ENCODE measurements around the gene RTTN. TPM values are rescaled to one million over a fixed set of nuclear protein-coding genes. Genes with fewer than 3 reads are reported as not detected.

RTTN gene
- total RNA-seq, 1 donor from 2014 or later: 10.6 TPM

- no peak overlapping the region for H3K27ac ChIP-seq (replicated peaks)
Measured at GRCh38 chr18:69957747-69958146, 247.7 kb downstream of the RTTN start.

GRCh38 chr18:69956665-69957620, 248.5 kb downstream of the RTTN start:
- Histone ChIP-seq H3K4me3 (no peak overlapping the region), H3K9me3 (replicated peaks) (peaks cover 4% of the 10 kb centered on the region), H3K36me3 (no peaks in the 10 kb centered on the region), H3K27me3 (ENCODE audit: low read depth) (no peaks in the 10 kb centered on the region), H3K27ac (replicated peaks) (no peak overlapping the region), H3K4me1 (no peaks in the 10 kb centered on the region)
- DNase-seq: no peak
- TF ChIP-seq, protein P1, sequence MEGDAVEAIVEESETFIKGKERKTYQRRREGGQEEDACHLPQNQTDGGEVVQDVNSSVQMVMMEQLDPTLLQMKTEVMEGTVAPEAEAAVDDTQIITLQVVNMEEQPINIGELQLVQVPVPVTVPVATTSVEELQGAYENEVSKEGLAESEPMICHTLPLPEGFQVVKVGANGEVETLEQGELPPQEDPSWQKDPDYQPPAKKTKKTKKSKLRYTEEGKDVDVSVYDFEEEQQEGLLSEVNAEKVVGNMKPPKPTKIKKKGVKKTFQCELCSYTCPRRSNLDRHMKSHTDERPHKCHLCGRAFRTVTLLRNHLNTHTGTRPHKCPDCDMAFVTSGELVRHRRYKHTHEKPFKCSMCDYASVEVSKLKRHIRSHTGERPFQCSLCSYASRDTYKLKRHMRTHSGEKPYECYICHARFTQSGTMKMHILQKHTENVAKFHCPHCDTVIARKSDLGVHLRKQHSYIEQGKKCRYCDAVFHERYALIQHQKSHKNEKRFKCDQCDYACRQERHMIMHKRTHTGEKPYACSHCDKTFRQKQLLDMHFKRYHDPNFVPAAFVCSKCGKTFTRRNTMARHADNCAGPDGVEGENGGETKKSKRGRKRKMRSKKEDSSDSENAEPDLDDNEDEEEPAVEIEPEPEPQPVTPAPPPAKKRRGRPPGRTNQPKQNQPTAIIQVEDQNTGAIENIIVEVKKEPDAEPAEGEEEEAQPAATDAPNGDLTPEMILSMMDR (IDR thresholded peaks at IDR 0.05; ENCODE audit: borderline replicate concordance): no peak
- intact Hi-C loops (cut with micrococcal nuclease): no loop called here

More at GRCh38 chr18:69957747-69958146, 247.7 kb downstream of the RTTN start:
- Histone ChIP-seq H3K4me3 (no peak overlapping the region), H3K27me3 (ENCODE audit: low read depth) (no peaks in the 10 kb centered on the region), H3K36me3 (peaks cover under 1% of the 10 kb centered on the region), H3K4me1 (no peaks in the 10 kb centered on the region), H3K9me3 (replicated peaks) (peaks cover 4% of the 10 kb centered on the region)
- TF ChIP-seq, protein P1 (IDR thresholded peaks at IDR 0.05; ENCODE audit: borderline replicate concordance): no peak
- intact Hi-C loops (cut with micrococcal nuclease): no loop called here
- no peak for DNase-seq

- Histone ChIP-seq H3K4me1 (no peaks in the 10 kb centered on the region), H3K36me3 (no peaks in the 10 kb centered on the region), H3K9me3 (replicated peaks) (peaks cover 4% of the 10 kb centered on the region), H3K27ac (replicated peaks) (no peak overlapping the region), H3K27me3 (ENCODE audit: low read depth) (no peaks in the 10 kb centered on the region), H3K4me3 (no peak overlapping the region)
- TF ChIP-seq, protein P1 (IDR thresholded peaks at IDR 0.05; ENCODE audit: borderline replicate concordance): no peak
- intact Hi-C loops (cut with micrococcal nuclease): no loop called here
- no peak for DNase-seq
Measured at GRCh38 chr18:69956057-69956456, 249.4 kb downstream of the RTTN start.

DNA sequence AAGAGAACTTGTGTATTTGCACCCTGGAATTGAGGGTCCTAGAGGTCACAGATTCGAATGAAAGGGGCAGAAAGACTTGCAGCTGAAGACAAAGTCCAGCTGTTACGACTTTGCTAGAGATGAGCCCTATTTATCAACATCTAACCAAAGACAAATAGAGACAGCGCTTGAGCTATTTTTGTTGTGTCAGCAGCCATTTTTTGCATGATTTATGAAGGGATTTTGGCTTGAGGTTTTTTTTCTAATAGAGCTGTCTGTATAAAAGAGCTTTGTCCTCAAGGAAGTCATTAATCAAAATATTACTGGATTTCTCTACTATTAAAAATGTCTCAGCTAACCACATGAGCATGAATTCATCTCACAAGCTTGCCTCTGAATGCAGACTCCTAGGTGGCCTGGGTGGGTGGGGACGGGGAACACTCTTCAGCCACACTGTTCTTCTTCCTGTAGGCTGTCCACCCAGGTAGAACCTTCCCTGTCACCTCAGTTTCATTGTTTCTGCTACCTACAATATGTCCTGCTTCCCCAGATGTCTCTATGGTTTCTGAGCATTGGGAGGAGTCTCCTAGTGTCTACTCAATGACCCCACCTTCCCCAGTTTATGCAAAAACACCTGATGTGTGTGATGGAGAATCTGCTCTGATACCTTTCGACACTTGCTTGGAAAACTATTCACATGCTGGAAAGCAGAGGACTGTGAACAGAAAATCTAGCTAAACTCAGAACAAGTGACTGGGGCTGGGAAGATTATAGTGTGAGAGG, 250.6 kb downstream of the RTTN start:
- H3K36me3 ChIP-seq: no peaks in the 10 kb centered on the region
- DNase-seq: no peak
- H3K27me3 ChIP-seq (ENCODE audit: low read depth): no peaks in the 10 kb centered on the region
- no peak overlapping the region for H3K27ac ChIP-seq (replicated peaks)
- intact Hi-C loops (cut with micrococcal nuclease): no loop called here
- H3K4me1 ChIP-seq: no peaks in the 10 kb centered on the region
- no peak overlapping the region for H3K4me3 ChIP-seq
- peaks cover 4% of the 10 kb centered on the region for H3K9me3 ChIP-seq (replicated peaks)
- TF ChIP-seq, protein P1 (IDR thresholded peaks at IDR 0.05; ENCODE audit: borderline replicate concordance): no peak

- no peaks in the 10 kb centered on the region for H3K36me3 ChIP-seq
- DNase-seq: no peak
- no peaks in the 10 kb centered on the region for H3K27me3 ChIP-seq (ENCODE audit: low read depth)
- H3K4me3 ChIP-seq: no peak overlapping the region
- no peak overlapping the region for H3K27ac ChIP-seq (replicated peaks)
- intact Hi-C loops (cut with micrococcal nuclease): no loop called here
- TF ChIP-seq, protein P1 (IDR thresholded peaks at IDR 0.05; ENCODE audit: borderline replicate concordance): no peak
- H3K9me3 ChIP-seq (replicated peaks): peaks cover 4% of the 10 kb centered on the region
- peaks cover 14% of the 10 kb centered on the region for H3K4me1 ChIP-seq
Measured at GRCh38 chr18:69953191-69953590, 252.3 kb downstream of the RTTN start.

Other genes starting within 250 kb of the RTTN start
- gene SOCS6, start 83.4 kb upstream of the RTTN start, total RNA-seq: 20.2 TPM